ENCODE results near the gene SRGAP1. TPM values are rescaled to one million over a fixed set of nuclear protein-coding genes. Genes with fewer than 3 reads are reported as not detected.

Gene SRGAP1
- total and polyA plus RNA-seq, 2 donors from 2014 or later: 1.8 to 13.5 TPM

- no peak for TF ChIP-seq CTCF (IDR thresholded peaks at IDR 0.05; ENCODE audit: borderline replicate concordance, extremely low read depth, insufficient read depth)
- H3K36me3 ChIP-seq (ENCODE audit: control insufficient read depth in 2 of 3, insufficient read depth in 3 of 3, low read length in 3 of 3): no peaks in the 10 kb centered on the region
- no peak for FAIRE-seq
- no peaks in the 10 kb centered on the region for H3K4me1 ChIP-seq (ENCODE audit: control insufficient read depth in 2 of 3, insufficient read depth in 2 of 3, low read depth in 1 of 3, low read length in 3 of 3)
- H3K27me3 ChIP-seq (ENCODE audit: control insufficient read depth, insufficient read depth, low read length): no peaks in the 10 kb centered on the region
- no peak overlapping the region for H3K9ac ChIP-seq (ENCODE audit: low read length in 3 of 3)
- no peaks in the 10 kb centered on the region for H3K9me3 ChIP-seq (ENCODE audit: control insufficient read depth in 2 of 3, insufficient read depth in 1 of 3, low read length in 3 of 3)
- DNase-seq: no peak
- no peak overlapping the region for H3K27ac ChIP-seq (ENCODE audit: low read depth in 2 of 2, low read length in 2 of 2)
- intact Hi-C loops (cut with DNase I): no loop called here
- no peak overlapping the region for H3K4me3 ChIP-seq (ENCODE audit: low read length in 3 of 3)
These were observed 310.2 kb downstream of the SRGAP1 start for GRCh38 chr12:64154677-64155076.

GRCh38 chr12:64157110-64157509 lies 312.6 kb downstream of the SRGAP1 start:
- no peak for TF ChIP-seq CTCF (IDR thresholded peaks at IDR 0.05; ENCODE audit: borderline replicate concordance, extremely low read depth, insufficient read depth)
- FAIRE-seq: no peak
- intact Hi-C loops (cut with DNase I): no loop called here

GRCh38 chr12:64160021-64160710 lies 315.7 kb downstream of the SRGAP1 start:
- no peak overlapping the region for H3K9ac ChIP-seq (ENCODE audit: low read length in 3 of 3)
- intact Hi-C loops (cut with DNase I): no loop called here

More at GRCh38 chr12:64157110-64157509, 312.6 kb downstream of the SRGAP1 start:
- H3K9me3 ChIP-seq (ENCODE audit: control insufficient read depth in 2 of 3, insufficient read depth in 1 of 3, low read length in 3 of 3): no peaks in the 10 kb centered on the region
- no peaks in the 10 kb centered on the region for H3K4me1 ChIP-seq (ENCODE audit: control insufficient read depth in 2 of 3, insufficient read depth in 2 of 3, low read depth in 1 of 3, low read length in 3 of 3)
- H3K4me3 ChIP-seq (ENCODE audit: low read length in 3 of 3): no peak overlapping the region
- H3K9ac ChIP-seq (ENCODE audit: low read length in 3 of 3): no peak overlapping the region
- H3K27me3 ChIP-seq (ENCODE audit: control insufficient read depth, insufficient read depth, low read length): no peaks in the 10 kb centered on the region
- no peaks in the 10 kb centered on the region for H3K36me3 ChIP-seq (ENCODE audit: control insufficient read depth in 2 of 3, insufficient read depth in 3 of 3, low read length in 3 of 3)
- H3K27ac ChIP-seq (ENCODE audit: low read depth in 2 of 2, low read length in 2 of 2): no peak overlapping the region
- DNase-seq: no peak

More at GRCh38 chr12:64160021-64160710, 315.7 kb downstream of the SRGAP1 start:
- no peak overlapping the region for H3K27ac ChIP-seq (ENCODE audit: low read depth in 2 of 2, low read length in 2 of 2)
- no peak overlapping the region for H3K4me3 ChIP-seq (ENCODE audit: low read length in 3 of 3)
- H3K9me3 ChIP-seq (ENCODE audit: control insufficient read depth in 2 of 3, insufficient read depth in 1 of 3, low read length in 3 of 3): no peaks in the 10 kb centered on the region
- H3K4me1 ChIP-seq (ENCODE audit: control insufficient read depth in 2 of 3, insufficient read depth in 2 of 3, low read depth in 1 of 3, low read length in 3 of 3): no peaks in the 10 kb centered on the region
- H3K27me3 ChIP-seq (ENCODE audit: control insufficient read depth, insufficient read depth, low read length): no peaks in the 10 kb centered on the region
- DNase-seq (no peak), FAIRE-seq (no peak)
- H3K36me3 ChIP-seq (ENCODE audit: control insufficient read depth in 2 of 3, insufficient read depth in 3 of 3, low read length in 3 of 3): no peaks in the 10 kb centered on the region
- no peak for TF ChIP-seq CTCF (IDR thresholded peaks at IDR 0.05; ENCODE audit: borderline replicate concordance, extremely low read depth, insufficient read depth)

Measured in kidney (tissue), 14 donors.